Measurements from ENCODE around the gene TMEM147. TPM values are rescaled to one million over a fixed set of nuclear protein-coding genes. Genes with fewer than 3 reads are reported as not detected.

Gene TMEM147
- total and polyA plus RNA-seq, 2 of the 13 experiments (the other 11 are each of a cell fraction or from before 2014, with no cell fraction given): 141 to 176 TPM

GRCh38 chr19:35533822-35534392 lies 11.5 kb upstream of the TMEM147 start (continued):
- TF ChIP-seq ZNF687 (CRISPR knock-in tag; IDR thresholded peaks at IDR 0.05) (peak; percentile 68), TMF1 (CRISPR knock-in tag; IDR thresholded peaks at IDR 0.05; ENCODE audit: low read depth) (0 out of 2 replicates have a peak, but pooled peaks have one; percentile 33), PRDM15 (CRISPR knock-in tag; IDR thresholded peaks at IDR 0.05) (peak; percentile 19; the same call in 1 of the 2 replicates), ARID3A (IDR thresholded peaks at IDR 0.05; ENCODE audit: low read depth, low read length) (no peak), ZNF678 (CRISPR knock-in tag; IDR thresholded peaks at IDR 0.05) (no peak), POLR2AphosphoS2 (IDR thresholded peaks at IDR 0.05; ENCODE audit: low read depth, low read length) (no peak), FOSL2 (CRISPR knock-in tag; IDR thresholded peaks at IDR 0.05) (no peak), GABPB1 (CRISPR knock-in tag; IDR thresholded peaks at IDR 0.05) (peak; percentile 25; the same call in 1 of the 2 replicates), KDM2A (CRISPR knock-in tag; IDR thresholded peaks at IDR 0.05; ENCODE audit: borderline replicate concordance, low read depth) (no peak; the same call in 1 of the 2 replicates), ZFP91 (CRISPR knock-in tag; IDR thresholded peaks at IDR 0.05; ENCODE audit: borderline replicate concordance) (0 out of 2 replicates have a peak, but pooled peaks have one; percentile 23), ZIK1 (CRISPR knock-in tag; IDR thresholded peaks at IDR 0.05; ENCODE audit: borderline replicate concordance, low read depth) (no peak)

All from HepG2 (cell line).